NT2/D1 (cell line): ENCODE measurements around the gene SLC35D2.
A peak's percentile ranks its signal among the peaks of the same experiment; 100 is the strongest.

Source experiments
- DNase-seq: peaks from one replicate; pipeline ENCODE4 v3.0.0-alpha.2; 2011; ENCODE audit warnings: low read depth, low spot score
- H3K27me3 ChIP-seq: 2 replicates; pipeline ENCODE4 v1.6.0; 2011; ENCODE audit warnings: mild to moderate bottlenecking; ENCODE audit not compliant: insufficient read length, insufficient read depth
- H3K36me3 ChIP-seq: 2 replicates; pipeline ENCODE4 v1.6.1; 2011; ENCODE audit warnings: mild to moderate bottlenecking, low read length, mixed read lengths; ENCODE audit not compliant: insufficient read depth, insufficient read length
- H3K4me1 ChIP-seq: 2 replicates; pipeline ENCODE4 v1.5.1; 2011; ENCODE audit not compliant: insufficient read depth, insufficient read length
- H3K4me3 ChIP-seq: 2 replicates; pipeline ENCODE4 v1.5.1; 2011; ENCODE audit warnings: low read depth; ENCODE audit not compliant: insufficient read length
- H3K9ac ChIP-seq: 2 replicates; pipeline ENCODE4 v1.6.0; 2011; ENCODE audit warnings: low read depth; ENCODE audit not compliant: insufficient read length
- H3K9me3 ChIP-seq: 2 replicates; pipeline ENCODE4 v1.5.1; 2011; ENCODE audit warnings: mild to moderate bottlenecking, low read length; ENCODE audit not compliant: insufficient read depth
- SUZ12 ChIP-seq: IDR thresholded peaks from 2 replicates; pipeline ENCODE4 v1.6.1; 2011; ENCODE audit not compliant: insufficient read length, insufficient read depth; ENCODE audit errors: extremely low read depth
- YY1 ChIP-seq: IDR thresholded peaks from 2 replicates; pipeline ENCODE4 v1.6.1; 2011; ENCODE audit not compliant: insufficient read length, insufficient read depth
- ZNF274 ChIP-seq: IDR thresholded peaks from 2 replicates; pipeline ENCODE4 v1.6.1; 2011; ENCODE audit warnings: mild to moderate bottlenecking, low read depth, low read length

The SLC35D2 gene

GRCh38 chr9:96345551-96345950 lies 38.0 kb downstream of the SLC35D2 start:
- peaks cover 7% of the 10 kb centered on the region; the same call in 1 of the 2 replicates for H3K9me3 ChIP-seq
- no peak for DNase-seq
- H3K9ac ChIP-seq = no peak overlapping the region
- TF ChIP-seq SUZ12 (no peak), YY1 (no peak), ZNF274 (no peak)
- peaks cover 5% of the 10 kb centered on the region for H3K4me1 ChIP-seq
- no peak overlapping the region for H3K4me3 ChIP-seq
- H3K36me3 ChIP-seq = peaks cover 13% of the 10 kb centered on the region
- no peaks in the 10 kb centered on the region for H3K27me3 ChIP-seq

GRCh38 chr9:96344458-96345180 lies 38.9 kb downstream of the SLC35D2 start:
- Histone ChIP-seq H3K4me3 (no peak overlapping the region), H3K27me3 (no peaks in the 10 kb centered on the region), H3K9ac (no peak overlapping the region), H3K36me3 (peaks cover 13% of the 10 kb centered on the region), H3K9me3 (peaks cover 7% of the 10 kb centered on the region; the same call in 1 of the 2 replicates), H3K4me1 (peaks cover 5% of the 10 kb centered on the region)
- no peak for TF ChIP-seq ZNF274
- TF ChIP-seq YY1 = no peak
- no peak for TF ChIP-seq SUZ12
- DNase-seq = peak; percentile 88

DNA sequence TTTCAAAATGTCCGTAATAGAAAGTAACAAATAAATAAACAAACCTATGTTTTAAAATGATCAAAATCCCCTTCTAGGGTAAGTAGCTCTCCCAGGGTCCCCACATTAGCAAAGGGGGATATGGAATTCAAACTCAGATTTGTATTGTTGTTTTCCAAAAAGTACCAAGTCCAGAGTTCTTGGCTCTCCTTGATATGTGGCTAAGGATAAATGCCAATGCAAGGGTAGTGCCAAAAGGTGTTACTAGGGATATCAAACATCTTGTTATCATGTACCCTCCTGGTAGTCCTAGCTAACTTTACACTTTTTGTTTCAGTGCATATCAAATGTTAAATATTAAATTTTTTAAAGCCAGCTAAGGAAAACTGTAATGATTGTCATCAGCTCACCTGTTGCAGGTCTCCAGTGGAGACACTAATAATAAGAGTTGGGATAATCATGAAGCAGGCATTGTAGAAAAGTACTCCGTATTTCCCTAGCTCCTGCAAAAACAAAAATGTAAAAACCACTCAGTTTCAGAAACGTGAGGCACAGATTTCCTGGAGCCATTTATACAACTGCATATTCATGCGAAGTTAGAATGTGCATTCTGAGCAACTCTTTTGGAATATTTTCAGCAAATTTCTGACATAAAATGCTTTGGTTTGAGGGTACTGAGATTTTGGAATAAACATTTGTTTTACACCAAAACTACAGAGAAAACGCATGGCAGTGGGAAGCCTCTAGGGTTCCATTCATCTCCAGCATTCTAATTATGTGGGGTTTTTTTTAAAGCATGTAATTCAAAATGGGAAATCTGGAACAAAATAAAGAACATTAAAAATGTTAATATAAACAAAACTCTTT lies 39.8 kb downstream of the SLC35D2 start:
- Histone ChIP-seq H3K27me3 (no peaks in the 10 kb centered on the region), H3K36me3 (peaks cover 13% of the 10 kb centered on the region), H3K4me3 (no peak overlapping the region), H3K9ac (no peak overlapping the region), H3K9me3 (peaks cover 7% of the 10 kb centered on the region; the same call in 1 of the 2 replicates), H3K4me1 (peaks cover 5% of the 10 kb centered on the region)
- DNase-seq = no peak
- TF ChIP-seq ZNF274 = no peak
- TF ChIP-seq SUZ12 = no peak
- TF ChIP-seq YY1 = no peak

GRCh38 chr9:96342571-96343245 lies 40.8 kb downstream of the SLC35D2 start:
- Histone ChIP-seq H3K4me1 (peaks cover 5% of the 10 kb centered on the region), H3K27me3 (no peaks in the 10 kb centered on the region), H3K9me3 (no peaks in the 10 kb centered on the region), H3K4me3 (no peak overlapping the region), H3K36me3 (peaks cover 7% of the 10 kb centered on the region), H3K9ac (no peak overlapping the region)
- TF ChIP-seq YY1 = no peak
- no peak for TF ChIP-seq SUZ12
- no peak for TF ChIP-seq ZNF274
- no peak for DNase-seq

DNA sequence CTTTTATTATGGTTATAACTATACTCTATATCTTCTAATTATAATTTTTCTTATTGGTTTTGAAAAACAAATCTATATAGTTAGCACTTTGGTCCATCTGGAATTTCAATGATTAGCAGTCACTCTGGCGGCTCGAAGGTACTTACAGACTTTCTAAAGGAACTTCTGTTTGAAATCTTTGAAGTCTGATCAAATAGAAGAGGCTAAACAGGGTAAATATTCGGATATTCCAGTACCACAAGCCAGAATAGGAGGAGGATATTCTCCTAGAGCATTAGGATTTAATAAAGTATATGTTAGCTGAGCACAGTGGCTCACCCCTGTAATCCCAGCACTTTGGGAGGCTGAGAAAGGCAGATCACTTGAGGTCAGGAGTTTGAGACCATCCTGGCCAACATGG lies 42.8 kb downstream of the SLC35D2 start:
- Histone ChIP-seq H3K9ac (no peak overlapping the region), H3K36me3 (peaks cover 7% of the 10 kb centered on the region), H3K4me3 (no peak overlapping the region), H3K27me3 (no peaks in the 10 kb centered on the region), H3K9me3 (no peaks in the 10 kb centered on the region), H3K4me1 (peaks cover 5% of the 10 kb centered on the region)
- TF ChIP-seq YY1 (no peak), SUZ12 (no peak), ZNF274 (no peak)
- DNase-seq = no peak

DNA sequence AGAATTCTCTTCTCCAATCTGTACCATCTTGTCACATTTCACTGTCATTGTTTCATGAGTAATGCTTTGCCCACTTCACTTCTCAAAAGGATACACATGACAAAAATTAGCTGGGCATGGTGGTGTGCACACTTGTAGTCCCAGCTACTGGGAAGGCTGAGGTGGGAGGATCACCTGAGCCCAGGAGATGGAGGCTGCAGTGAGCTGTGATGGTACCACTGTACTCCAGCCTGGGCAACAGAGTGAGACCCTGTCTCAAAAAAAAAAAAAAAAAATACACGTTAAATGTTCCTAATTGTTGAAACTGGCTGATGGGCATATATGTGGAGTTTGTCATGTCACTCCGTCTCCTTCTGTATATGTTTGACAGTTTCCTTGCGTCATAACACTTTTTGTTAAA lies 45.2 kb downstream of the SLC35D2 start:
- no peak overlapping the region for H3K9ac ChIP-seq
- no peak for DNase-seq
- H3K36me3 ChIP-seq = peaks cover 7% of the 10 kb centered on the region
- no peaks in the 10 kb centered on the region for H3K9me3 ChIP-seq
- H3K4me1 ChIP-seq = peaks cover 5% of the 10 kb centered on the region
- no peaks in the 10 kb centered on the region for H3K27me3 ChIP-seq
- H3K4me3 ChIP-seq = no peak overlapping the region
- no peak for TF ChIP-seq SUZ12
- TF ChIP-seq YY1 = no peak
- TF ChIP-seq ZNF274 = no peak

DNA sequence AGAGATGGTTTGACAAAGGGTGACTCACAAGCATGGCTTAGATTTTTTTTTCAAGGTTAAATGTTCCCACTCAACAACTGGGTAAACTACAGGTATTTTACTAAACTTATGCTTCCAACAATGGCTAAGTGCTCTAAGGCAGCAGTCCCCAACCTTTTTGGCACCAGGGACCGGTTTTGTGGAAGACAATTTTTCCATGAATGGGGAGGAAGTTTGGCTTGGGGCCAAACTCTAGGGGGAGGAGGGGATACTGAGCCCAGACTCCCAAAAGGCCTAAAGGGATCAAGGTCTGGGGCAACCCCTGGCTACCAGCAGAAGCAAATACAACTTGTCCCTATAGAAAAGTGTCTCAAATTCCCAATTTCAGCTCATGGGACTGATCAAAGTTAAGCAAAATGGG lies 49.6 kb downstream of the SLC35D2 start:
- H3K4me1 ChIP-seq = no peaks in the 10 kb centered on the region
- TF ChIP-seq ZNF274 = no peak
- TF ChIP-seq SUZ12 = no peak
- TF ChIP-seq YY1 = no peak
- H3K27me3 ChIP-seq = no peaks in the 10 kb centered on the region
- H3K4me3 ChIP-seq = no peak overlapping the region
- no peak for DNase-seq
- H3K36me3 ChIP-seq = no peaks in the 10 kb centered on the region
- H3K9me3 ChIP-seq = no peaks in the 10 kb centered on the region
- no peak overlapping the region for H3K9ac ChIP-seq
